NCI-H128 (cell line): ENCODE measurements around the gene GRID1.

ENCODE experiments used
- DNase-seq: peaks from one replicate; lab custom pipeline; 2025; ENCODE audit not compliant: unreplicated experiment; lab: John Stamatoyannopoulos, UW

Gene GRID1

DNA sequence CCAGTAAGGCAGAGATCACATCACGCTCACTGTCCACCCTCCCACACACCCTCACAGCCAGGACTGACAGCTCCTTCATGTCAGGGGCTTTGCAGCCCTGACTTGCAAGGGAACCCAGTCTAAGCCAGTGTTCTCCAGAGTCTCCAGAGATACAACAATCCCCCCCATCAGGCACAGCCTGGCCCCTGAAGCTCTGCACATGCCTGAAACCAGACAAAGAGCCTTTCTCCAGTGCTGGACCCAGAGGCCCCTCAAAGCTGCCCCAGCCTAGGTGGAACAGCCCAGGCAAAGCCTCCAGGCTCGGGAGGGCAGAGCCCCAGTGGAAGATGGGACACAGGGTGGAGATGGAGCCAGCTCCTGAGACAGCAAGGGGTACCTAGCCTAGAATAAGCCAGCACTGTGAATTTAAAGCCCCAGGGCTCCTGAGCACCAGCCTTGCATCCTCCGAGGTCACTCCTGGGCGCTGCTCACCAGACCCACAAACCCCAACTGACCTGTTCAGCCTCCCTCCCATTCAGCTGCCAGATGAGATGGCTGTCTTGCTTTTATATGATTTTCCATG, 50.2 kb downstream of the GRID1 start:
- no peak for DNase-seq

- no peak for DNase-seq
Observed at GRCh38 chr10:86315549-86315942, 51.0 kb downstream of the GRID1 start.

DNA sequence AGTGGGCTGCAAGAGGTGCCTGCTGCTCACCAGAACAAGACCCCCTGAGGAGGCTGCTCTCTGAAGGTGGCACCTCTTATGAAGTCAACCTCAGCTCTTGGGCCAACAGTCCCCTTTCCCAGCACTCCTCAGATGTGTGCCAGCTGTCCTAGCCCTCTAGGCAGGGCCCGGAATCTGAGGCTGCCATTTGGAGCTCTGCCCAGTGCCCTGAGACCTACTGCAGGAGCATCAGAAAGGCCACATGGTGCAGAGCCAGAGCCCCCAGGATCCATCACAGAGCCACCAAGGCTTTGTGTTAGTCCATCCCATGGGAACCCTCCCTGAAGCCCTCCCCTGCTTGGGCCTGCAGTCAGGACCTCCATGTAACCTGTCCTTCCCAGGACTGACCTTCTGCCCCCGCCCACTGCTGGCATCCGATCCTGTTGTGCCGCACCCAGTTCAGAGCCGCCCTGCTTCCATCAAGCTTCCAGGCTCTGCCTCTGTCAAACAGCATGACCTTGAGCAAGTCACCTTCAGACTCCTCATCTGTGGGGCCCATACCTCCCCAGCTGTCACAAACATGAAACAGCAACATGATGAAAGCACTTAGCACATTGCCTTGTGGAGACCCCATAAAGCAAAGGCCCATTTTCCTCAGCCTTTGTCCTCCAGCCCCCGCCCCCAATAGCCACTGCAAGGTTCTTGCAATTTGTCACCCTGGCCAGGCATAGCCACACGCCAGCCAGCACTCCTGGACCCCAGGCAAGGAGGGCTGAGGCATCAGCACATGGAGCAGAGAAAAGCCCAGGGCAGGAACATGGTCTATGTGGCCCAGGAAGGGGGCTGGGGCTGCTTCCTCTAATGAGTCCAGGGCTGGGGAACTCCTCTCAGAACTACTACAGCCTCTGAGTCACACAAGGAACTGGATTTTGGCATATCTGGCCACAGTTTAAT, 51.7 kb downstream of the GRID1 start:
- DNase-seq = no peak

DNA sequence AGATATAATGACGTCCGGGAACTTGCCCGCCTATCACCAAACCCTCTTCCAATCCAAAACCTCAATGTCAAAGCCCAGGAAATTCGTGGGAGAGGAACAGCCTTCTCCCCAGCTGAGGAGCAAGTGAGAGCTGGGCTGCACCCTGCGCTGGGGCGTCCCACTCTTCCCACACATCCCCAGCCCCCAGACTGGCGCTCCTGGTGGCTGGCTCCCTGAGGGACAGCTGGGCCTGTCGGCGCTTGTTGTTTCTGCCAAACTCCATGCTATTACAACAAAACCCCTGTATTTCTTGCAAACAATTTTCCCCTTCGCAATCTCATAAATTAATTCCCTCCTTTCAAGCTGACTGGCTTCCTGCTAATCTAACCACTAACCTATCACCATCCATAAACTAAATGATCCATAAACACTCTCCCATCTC, 53.0 kb downstream of the GRID1 start:
- no peak for DNase-seq

- no peak for DNase-seq
Observed at GRCh38 chr10:86312701-86313270, 53.8 kb downstream of the GRID1 start.

DNA sequence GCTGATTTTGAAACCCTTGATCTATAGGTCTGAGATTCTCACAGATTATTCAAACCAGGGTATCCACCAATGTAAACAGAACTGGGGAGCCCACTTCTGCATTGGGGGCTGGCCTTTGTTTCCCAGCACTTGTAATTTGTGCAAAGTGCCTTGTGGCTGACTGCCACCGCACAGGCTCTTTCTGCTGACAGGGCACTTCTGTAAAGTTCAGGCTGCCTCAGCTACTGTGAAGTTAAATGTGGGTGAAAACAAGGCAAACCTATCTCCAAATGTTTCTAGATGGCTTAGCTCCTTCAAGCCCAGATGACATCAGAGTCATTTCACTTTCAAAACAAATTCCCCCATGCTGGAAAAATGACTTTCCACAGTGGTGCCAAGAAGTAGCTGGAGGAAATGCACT, 54.7 kb downstream of the GRID1 start:
- no peak for DNase-seq

GRCh38 chr10:86311190-86311589, 55.4 kb downstream of the GRID1 start:
- DNase-seq = no peak

DNA sequence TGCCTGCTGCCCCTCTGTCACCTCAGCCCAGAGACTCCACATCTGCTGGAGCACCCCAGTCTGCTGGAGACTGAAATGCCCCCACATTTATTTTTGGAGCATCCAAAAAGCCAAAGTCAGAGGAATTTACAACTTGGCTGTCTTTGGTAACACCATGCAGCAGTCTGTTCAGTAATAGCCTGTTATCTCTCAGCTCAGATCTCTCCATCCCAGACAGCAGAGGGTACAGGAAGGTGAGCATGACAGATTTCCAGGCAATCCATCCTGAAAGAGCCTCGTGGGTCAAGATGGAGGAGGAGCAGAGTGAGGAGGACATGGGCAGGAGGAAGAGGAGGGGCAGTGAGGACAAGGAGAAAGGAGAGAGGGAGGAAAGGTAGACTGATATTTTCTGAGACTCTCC, 55.9 kb downstream of the GRID1 start:
- DNase-seq = no peak

GRCh38 chr10:86310291-86310690, 56.3 kb downstream of the GRID1 start:
- DNase-seq = no peak

- no peak for DNase-seq
Observed at GRCh38 chr10:86308056-86308455, 58.5 kb downstream of the GRID1 start.

DNA sequence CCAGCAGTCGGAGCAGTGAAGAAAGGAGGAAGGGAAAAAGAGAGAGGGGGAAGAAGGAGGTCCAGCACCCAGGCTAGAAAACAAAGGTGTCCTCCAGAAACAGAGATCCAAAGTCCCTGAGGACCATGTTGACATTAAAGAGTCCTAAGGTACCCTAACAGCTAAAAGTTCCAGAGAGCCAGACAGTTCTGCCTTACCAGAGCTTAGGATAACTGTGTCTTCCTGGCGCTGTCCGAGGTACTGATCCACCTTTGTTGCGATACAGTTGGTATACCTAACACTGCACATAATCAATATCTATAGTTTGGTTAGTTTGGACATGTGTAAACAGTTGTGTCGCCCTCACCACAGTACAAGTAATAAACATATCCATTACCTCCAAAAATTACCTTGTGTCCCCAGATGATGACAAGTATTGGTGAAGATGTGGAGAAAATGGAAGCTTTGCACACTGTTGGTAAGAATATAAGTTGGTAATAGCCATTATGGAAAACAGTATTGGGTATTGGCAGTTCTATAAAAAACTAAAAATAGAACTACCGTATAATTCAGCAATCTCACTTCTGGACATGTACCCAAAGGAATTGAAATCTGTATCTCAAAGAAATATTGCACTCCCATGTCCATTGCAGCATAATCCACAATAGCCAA, 59.8 kb downstream of the GRID1 start:
- no peak for DNase-seq

DNA sequence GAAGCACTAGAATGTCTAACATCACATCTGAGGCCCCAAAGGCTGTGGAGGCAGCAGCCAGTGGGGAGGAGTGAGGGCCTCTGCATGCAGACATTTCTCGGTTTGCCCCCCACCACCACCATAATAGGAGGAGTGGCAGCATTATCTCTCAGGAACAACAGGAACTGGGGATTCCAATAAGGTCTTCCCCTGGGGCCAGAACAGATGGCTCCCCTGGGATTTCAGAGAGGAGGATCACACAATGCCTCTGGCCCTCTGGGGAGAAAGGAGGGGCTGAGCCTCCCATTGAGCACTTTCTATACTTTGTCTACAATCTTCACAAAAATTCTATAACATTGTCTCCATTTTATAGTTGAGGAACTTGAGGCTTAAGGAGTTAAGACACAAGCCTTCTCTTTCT, 61.1 kb downstream of the GRID1 start:
- no peak for DNase-seq

GRCh38 chr10:86304436-86304835, 62.2 kb downstream of the GRID1 start:
- DNase-seq = no peak

- DNase-seq = no peak
Observed at GRCh38 chr10:86303626-86304025, 63.0 kb downstream of the GRID1 start.

DNA sequence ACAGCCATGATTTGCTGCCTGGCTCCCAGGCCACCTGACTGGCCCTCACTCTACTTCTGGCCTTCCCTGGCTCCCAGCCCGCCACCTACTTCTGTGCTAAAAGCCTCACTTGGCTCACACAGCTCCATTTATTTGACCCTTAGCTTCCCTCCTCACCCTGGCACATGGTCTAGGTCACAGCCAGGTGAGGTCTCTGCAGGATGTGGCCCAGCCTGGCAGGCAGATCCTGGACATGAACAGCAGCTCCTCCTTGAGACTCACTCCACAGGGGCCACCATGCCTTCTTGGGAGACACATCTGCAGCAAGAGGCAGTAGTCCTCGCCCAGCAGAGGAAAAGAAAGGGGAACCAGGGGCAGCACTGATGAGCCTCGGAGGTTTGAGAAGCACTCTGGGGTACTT, 64.6 kb downstream of the GRID1 start:
- no peak for DNase-seq

GRCh38 chr10:86300931-86301830, 65.4 kb downstream of the GRID1 start:
- DNase-seq = no peak

DNA sequence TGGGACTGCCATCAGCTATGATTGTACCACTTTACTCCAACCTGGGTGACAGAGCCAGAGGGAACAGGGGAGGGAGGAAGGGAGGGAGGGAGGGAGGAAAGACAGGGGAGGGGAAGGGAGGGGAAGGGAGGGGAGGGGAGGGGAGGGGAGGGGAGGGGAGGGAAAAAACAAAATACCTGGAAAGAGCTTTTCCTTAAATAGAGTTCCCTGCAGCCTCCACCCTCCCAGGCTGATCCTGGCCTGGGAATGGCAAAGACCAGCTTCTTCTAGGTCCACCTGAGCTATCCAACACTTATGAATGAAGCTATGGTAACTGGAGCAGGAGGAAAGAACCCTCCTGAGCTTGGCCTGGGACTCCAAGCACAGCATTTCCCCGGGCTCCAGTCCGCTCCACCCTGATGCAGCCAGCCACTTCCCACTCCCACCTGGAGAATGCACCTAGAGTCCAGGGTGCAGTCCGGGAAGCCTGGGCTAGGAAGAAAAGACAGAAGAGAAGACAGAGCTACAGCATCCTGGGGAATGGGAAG, 66.1 kb downstream of the GRID1 start:
- no peak for DNase-seq

DNA sequence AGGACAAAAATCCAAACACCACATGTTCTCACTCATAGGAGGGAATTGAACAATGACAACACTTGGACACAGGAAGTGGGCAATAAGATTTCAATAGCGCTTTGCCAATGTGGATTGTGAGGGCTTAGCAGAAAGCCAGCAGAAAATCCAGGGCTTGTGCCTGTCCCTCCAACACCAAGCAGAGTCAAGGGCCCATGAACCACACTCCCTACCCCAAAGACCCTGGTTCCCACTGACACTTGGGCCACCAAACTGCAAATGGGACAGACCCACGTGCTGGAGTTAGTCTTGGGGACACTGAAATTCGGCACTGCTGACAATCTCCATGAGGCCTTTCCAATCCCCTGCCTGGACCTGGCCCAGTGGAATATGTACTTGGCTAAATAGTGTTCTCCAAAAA, 67.0 kb downstream of the GRID1 start:
- no peak for DNase-seq

DNA sequence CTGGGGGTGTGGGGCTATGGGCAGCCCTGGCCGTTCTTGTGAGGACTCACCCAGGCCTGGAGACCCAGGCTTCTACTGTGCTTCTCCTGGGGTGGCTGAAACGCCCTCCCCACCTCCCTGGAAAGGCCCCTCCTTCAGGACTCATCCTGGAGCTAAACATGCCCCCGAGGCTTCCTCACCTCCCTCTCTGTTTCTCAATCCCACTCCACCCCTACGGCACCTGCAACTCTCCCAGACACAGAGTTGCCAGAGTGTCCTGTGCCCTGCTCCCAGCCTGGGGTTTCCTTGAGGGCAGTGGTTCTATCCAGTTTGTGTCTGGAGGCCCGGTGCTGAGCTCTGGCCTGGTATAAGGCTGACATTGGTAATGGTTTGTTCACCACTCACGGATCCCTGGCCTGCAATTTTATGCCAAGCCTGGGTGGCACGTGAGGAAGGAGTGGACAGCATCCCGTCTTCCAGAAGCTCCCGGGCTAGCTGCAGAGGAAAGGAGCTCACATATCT, 68.0 kb downstream of the GRID1 start:
- DNase-seq = no peak

GRCh38 chr10:86295791-86296190, 70.8 kb downstream of the GRID1 start:
- DNase-seq = no peak
